OCI-LY1 (cell line): ENCODE results near the gene SDK1.
"Not testable (repeated sequence)": the region's sequence is repeated elsewhere in the genome, so short reads cannot be mapped to it uniquely, and the experiment has no call there.

Experiments used
- H2AFZ ChIP-seq: fragments of 200-600 bp; sonication (generic), shearing (Covaris generic); 2 replicates; pipeline ENCODE4 v1.6.0; 2014; ENCODE audit warnings: antibody characterized with exemption, mild to moderate bottlenecking, low read length
- H3F3A ChIP-seq: fragments of 200-600 bp; sonication (generic), shearing (Covaris generic); 2 replicates; pipeline ENCODE4 v1.6.0; 2014; ENCODE audit warnings: mild to moderate bottlenecking, antibody characterized with exemption, low read length, moderate library complexity; ENCODE audit not compliant: insufficient read depth
- H3K27ac ChIP-seq: fragments of 200-600 bp; sonication (generic); 2 replicates; pipeline ENCODE4 v1.5.1; 2014; ENCODE audit warnings: low read length, mixed run types, mild to moderate bottlenecking, low read depth; ENCODE audit not compliant: poor library complexity, severe bottlenecking
- H3K27me3 ChIP-seq: fragments of 200-600 bp; sonication (generic); 2 replicates; pipeline ENCODE4 v1.6.0; 2014; ENCODE audit warnings: antibody characterized with exemption, mild to moderate bottlenecking, low read length, moderate library complexity; ENCODE audit not compliant: insufficient read depth
- H3K36me3 ChIP-seq: fragments of 200-600 bp; sonication (generic); 2 replicates; pipeline ENCODE4 v1.6.1; 2014; ENCODE audit warnings: mild to moderate bottlenecking, antibody characterized with exemption, low read length, moderate library complexity, mixed read lengths; ENCODE audit not compliant: insufficient read depth
- H3K4me1 ChIP-seq: fragments of 200-600 bp; sonication (generic); 2 replicates; pipeline ENCODE4 v1.5.1; 2014; ENCODE audit warnings: mild to moderate bottlenecking, low read length, moderate library complexity; ENCODE audit not compliant: insufficient read depth, severe bottlenecking
- H3K4me2 ChIP-seq: fragments of 200-600 bp; sonication (generic), shearing (Covaris generic); 2 replicates; pipeline ENCODE4 v1.6.1; 2014; ENCODE audit warnings: low read length
- H3K4me3 ChIP-seq: fragments of 200-600 bp; sonication (generic); 2 replicates; pipeline ENCODE4 v1.5.1; 2014; ENCODE audit warnings: low read length, low read depth, mild to moderate bottlenecking, mixed read lengths; ENCODE audit not compliant: poor library complexity, severe bottlenecking
- H3K79me2 ChIP-seq: fragments of 200-600 bp; shearing (Covaris generic); 2 replicates; pipeline ENCODE4 v1.6.1; 2016; ENCODE audit warnings: mixed run types, low read length, mixed read lengths; ENCODE audit not compliant: insufficient read depth
- H3K9ac ChIP-seq: fragments of 200-600 bp; sonication (generic), shearing (Covaris generic); 2 replicates; pipeline ENCODE4 v1.6.1; 2014; ENCODE audit warnings: mild to moderate bottlenecking, low read length, mixed read lengths
- H3K9me2 ChIP-seq: fragments of 200-600 bp; sonication (generic), shearing (Covaris generic); 2 replicates; pipeline ENCODE4 v1.6.1; 2014; ENCODE audit warnings: low read depth, mild to moderate bottlenecking, low read length, mixed read lengths
- H3K9me3 ChIP-seq: fragments of 200-600 bp; shearing (Covaris generic); 2 replicates; pipeline ENCODE4 v1.6.1; 2014; ENCODE audit warnings: low read length, mixed read lengths
- H4K20me1 ChIP-seq: fragments of 200-600 bp; sonication (generic), shearing (Covaris generic); 2 replicates; pipeline ENCODE4 v1.6.0; 2016; ENCODE audit warnings: mild to moderate bottlenecking, low read length; ENCODE audit not compliant: insufficient read depth
- EZH2 ChIP-seq: fragments of 200-600 bp; sonication (generic), shearing (Covaris generic); IDR thresholded peaks from 2 replicates; pipeline ENCODE4 v1.8.0; 2017; ENCODE audit warnings: borderline replicate concordance, mixed run types, mild to moderate bottlenecking, antibody characterized with exemption, low read length, moderate library complexity, mixed read lengths
- TF ChIP-seq, protein P1 (sequence below): fragments of 200-600 bp; sonication (generic), shearing (Covaris generic); IDR thresholded peaks from 2 replicates; pipeline ENCODE4 v1.5.1; 2017; ENCODE audit warnings: mild to moderate bottlenecking, antibody characterized with exemption, low read length, moderate library complexity, mixed read lengths

SDK1 gene

DNA sequence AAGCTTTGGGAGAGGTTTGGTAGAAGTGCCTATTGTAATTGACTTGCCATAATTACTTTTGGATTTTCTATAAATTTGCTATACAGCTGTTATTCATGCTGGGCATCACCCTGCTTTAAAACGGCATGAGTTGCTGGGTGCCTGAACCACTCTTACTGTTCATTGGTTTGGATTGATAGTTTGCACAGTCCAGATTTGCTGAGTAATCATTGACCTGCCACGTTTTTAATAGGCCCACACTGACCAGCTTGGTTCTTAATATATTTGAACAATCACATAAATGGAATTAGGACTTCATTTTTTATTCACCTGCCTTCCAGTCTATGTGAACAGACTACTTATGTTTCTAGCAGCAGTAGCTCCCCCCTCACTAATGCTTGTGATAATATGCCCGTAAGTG lies 630.8 kb downstream of the SDK1 start:
- H3K27me3 ChIP-seq, result no peaks in the 10 kb centered on the region
- H2AFZ ChIP-seq, result no peak overlapping the region
- no peaks in the 10 kb centered on the region for H4K20me1 ChIP-seq
- H3K4me2 ChIP-seq, result no peak overlapping the region
- H3K4me1 ChIP-seq, result no peaks in the 10 kb centered on the region
- TF ChIP-seq EZH2, result no peak
- TF ChIP-seq, protein P1, sequence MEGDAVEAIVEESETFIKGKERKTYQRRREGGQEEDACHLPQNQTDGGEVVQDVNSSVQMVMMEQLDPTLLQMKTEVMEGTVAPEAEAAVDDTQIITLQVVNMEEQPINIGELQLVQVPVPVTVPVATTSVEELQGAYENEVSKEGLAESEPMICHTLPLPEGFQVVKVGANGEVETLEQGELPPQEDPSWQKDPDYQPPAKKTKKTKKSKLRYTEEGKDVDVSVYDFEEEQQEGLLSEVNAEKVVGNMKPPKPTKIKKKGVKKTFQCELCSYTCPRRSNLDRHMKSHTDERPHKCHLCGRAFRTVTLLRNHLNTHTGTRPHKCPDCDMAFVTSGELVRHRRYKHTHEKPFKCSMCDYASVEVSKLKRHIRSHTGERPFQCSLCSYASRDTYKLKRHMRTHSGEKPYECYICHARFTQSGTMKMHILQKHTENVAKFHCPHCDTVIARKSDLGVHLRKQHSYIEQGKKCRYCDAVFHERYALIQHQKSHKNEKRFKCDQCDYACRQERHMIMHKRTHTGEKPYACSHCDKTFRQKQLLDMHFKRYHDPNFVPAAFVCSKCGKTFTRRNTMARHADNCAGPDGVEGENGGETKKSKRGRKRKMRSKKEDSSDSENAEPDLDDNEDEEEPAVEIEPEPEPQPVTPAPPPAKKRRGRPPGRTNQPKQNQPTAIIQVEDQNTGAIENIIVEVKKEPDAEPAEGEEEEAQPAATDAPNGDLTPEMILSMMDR, result no peak
- H3K79me2 ChIP-seq, result no peaks in the 10 kb centered on the region
- no peaks in the 10 kb centered on the region for H3K9me3 ChIP-seq
- H3K9ac ChIP-seq, result no peak overlapping the region
- H3K4me3 ChIP-seq, result no peak overlapping the region
- peaks cover 13% of the 10 kb centered on the region; the same call in 1 of the 2 replicates for H3K36me3 ChIP-seq
- no peak overlapping the region for H3K27ac ChIP-seq
- no peaks in the 10 kb centered on the region for H3F3A ChIP-seq
- H3K9me2 ChIP-seq, result no peaks in the 10 kb centered on the region

- Histone ChIP-seq H3K4me2 (no peak overlapping the region), H3K27ac (no peak overlapping the region), H3K9ac (no peak overlapping the region), H3K36me3 (peaks cover 13% of the 10 kb centered on the region; the same call in 1 of the 2 replicates), H3K79me2 (no peaks in the 10 kb centered on the region), H2AFZ (no peak overlapping the region), H3K9me3 (no peaks in the 10 kb centered on the region), H4K20me1 (no peaks in the 10 kb centered on the region), H3K4me3 (no peak overlapping the region), H3F3A (no peaks in the 10 kb centered on the region), H3K4me1 (no peaks in the 10 kb centered on the region), H3K27me3 (no peaks in the 10 kb centered on the region), H3K9me2 (no peaks in the 10 kb centered on the region)
- TF ChIP-seq EZH2, result no peak
- TF ChIP-seq, protein P1, result no peak
Observed at GRCh38 chr7:3937146-3937545, 636.1 kb downstream of the SDK1 start.

GRCh38 chr7:3937605-3938004 lies 636.6 kb downstream of the SDK1 start:
- Histone ChIP-seq H3K4me2 (no peak overlapping the region), H3K79me2 (no peaks in the 10 kb centered on the region), H3K27me3 (no peaks in the 10 kb centered on the region)

GRCh38 chr7:3941706-3942105 lies 640.7 kb downstream of the SDK1 start:
- H3F3A ChIP-seq, H3K4me1 ChIP-seq, H3K27me3 ChIP-seq, H4K20me1 ChIP-seq, H3K4me2 ChIP-seq, H2AFZ ChIP-seq, H3K36me3 ChIP-seq, H3K9me2 ChIP-seq, H3K9ac ChIP-seq, H3K9me3 ChIP-seq, H3K79me2 ChIP-seq, H3K4me3 ChIP-seq, H3K27ac ChIP-seq: not testable (repeated sequence)

More at GRCh38 chr7:3937605-3938004, 636.6 kb downstream of the SDK1 start:
- H2AFZ ChIP-seq, result no peak overlapping the region
- no peaks in the 10 kb centered on the region for H3K4me1 ChIP-seq
- H3K36me3 ChIP-seq, result peaks cover 13% of the 10 kb centered on the region; the same call in 1 of the 2 replicates
- H3F3A ChIP-seq, result no peaks in the 10 kb centered on the region
- H3K4me3 ChIP-seq, result no peak overlapping the region
- no peak overlapping the region for H3K9ac ChIP-seq
- no peaks in the 10 kb centered on the region for H3K9me3 ChIP-seq
- no peaks in the 10 kb centered on the region for H4K20me1 ChIP-seq
- no peaks in the 10 kb centered on the region for H3K9me2 ChIP-seq
- H3K27ac ChIP-seq, result no peak overlapping the region
- TF ChIP-seq, protein P1, result no peak
- no peak for TF ChIP-seq EZH2
